Subcutaneous adipose tissue (tissue), 4 donors: Measurements from ENCODE around the gene ENTHD1. TPM values are rescaled to one million over a fixed set of nuclear protein-coding genes. Genes with fewer than 3 reads are reported as not detected.

Experiments used
- CTCF ChIP-seq: fragments of 450-650 bp; IDR thresholded peaks from one replicate; pipeline ENCODE4 v1.5.1; 2016; ENCODE audit warnings: low read depth, mild to moderate bottlenecking, control low read depth, antibody characterized with exemption, moderate library complexity
- small RNA-seq: library from RNA; depleted of rRNA; stranded (forward); fragments of <200 nt; gene quantifications from one replicate; pipeline ENCODE3, GENCODE V24; 2016
- total RNA-seq, 4 donors: library from RNA; depleted of rRNA; stranded (reverse); fragments of >200 nt; gene quantifications; one replicate each; pipeline ENCODE4 v1.1.0, GENCODE V29; 2016

ENTHD1 gene
- total RNA-seq, 4 donors from 2014 or later = 0.22 TPM; not detected in 3

- TF ChIP-seq CTCF = no peak
These were observed 195.7 kb downstream of the ENTHD1 start for GRCh38 chr22:39697790-39698430.

GRCh38 chr22:39693943-39694500 is 199.5 kb downstream of the ENTHD1 start:
- TF ChIP-seq CTCF = no peak

Small RNA genes lying within 50 kb of the gene (small RNA-seq; reads per million reads assigned to genes)
- not detected for gene RN7SKP210

Other genes with a start within 250 kb of the ENTHD1 start
- 1 to 10 TPM in 3 of 4 donors, under 1 TPM in 1; 0.75 to 4.8 (median 1.4) TPM for gene GRAP2, start 7.3 kb upstream of the ENTHD1 start, total RNA-seq
- not detected for gene TMA7B, start 66.6 kb upstream of the ENTHD1 start, total RNA-seq
- 1 to 10 TPM in 3 of 4 donors, under 1 TPM in 1; 0.17 to 6.8 (median 3.0) TPM for gene FAM83F, start 101.2 kb upstream of the ENTHD1 start, total RNA-seq